ENCODE results near the gene NME1.
A peak's percentile ranks its signal among the peaks of the same experiment; 100 is the strongest.

Gene NME1

GRCh38 chr17:51149163-51149562, 4.2 kb upstream of the NME1 start:
- no peak overlapping the region for H3K4me2 ChIP-seq (ENCODE audit: low read length)
- H3K9ac ChIP-seq = no peak overlapping the region
- H3K4me1 ChIP-seq = peaks cover 3% of the 10 kb centered on the region
- H3K36me3 ChIP-seq (ENCODE audit: control insufficient read depth, insufficient read depth, low read length) = no peaks in the 10 kb centered on the region
- no peak overlapping the region for H2AFZ ChIP-seq
- H3K27ac ChIP-seq = no peak overlapping the region
- H3K9me3 ChIP-seq (ENCODE audit: control insufficient read depth, low read length) = no peaks in the 10 kb centered on the region
- H3K27me3 ChIP-seq (ENCODE audit: control insufficient read depth, insufficient read depth, low read length) = no peaks in the 10 kb centered on the region
- peaks cover 3% of the 10 kb centered on the region for H3K79me2 ChIP-seq
- H3K4me3 ChIP-seq (ENCODE audit: low read depth, low read length) = no peak overlapping the region
- TF ChIP-seq CTCF (IDR thresholded peaks at IDR 0.05) = no peak

GRCh38 chr17:51150932-51151331, 2.4 kb upstream of the NME1 start:
- Histone ChIP-seq H3K36me3 (ENCODE audit: control insufficient read depth, insufficient read depth, low read length) (no peaks in the 10 kb centered on the region), H3K27me3 (ENCODE audit: control insufficient read depth, insufficient read depth, low read length) (no peaks in the 10 kb centered on the region), H3K4me3 (ENCODE audit: low read depth, low read length) (no peak overlapping the region), H3K9me3 (ENCODE audit: control insufficient read depth, low read length) (no peaks in the 10 kb centered on the region), H3K9ac (no peak overlapping the region), H3K27ac (no peak overlapping the region), H3K4me2 (ENCODE audit: low read length) (no peak overlapping the region), H2AFZ (no peak overlapping the region), H3K4me1 (peaks cover 8% of the 10 kb centered on the region), H3K79me2 (peaks cover 8% of the 10 kb centered on the region)
- TF ChIP-seq CTCF (IDR thresholded peaks at IDR 0.05) = no peak

DNA sequence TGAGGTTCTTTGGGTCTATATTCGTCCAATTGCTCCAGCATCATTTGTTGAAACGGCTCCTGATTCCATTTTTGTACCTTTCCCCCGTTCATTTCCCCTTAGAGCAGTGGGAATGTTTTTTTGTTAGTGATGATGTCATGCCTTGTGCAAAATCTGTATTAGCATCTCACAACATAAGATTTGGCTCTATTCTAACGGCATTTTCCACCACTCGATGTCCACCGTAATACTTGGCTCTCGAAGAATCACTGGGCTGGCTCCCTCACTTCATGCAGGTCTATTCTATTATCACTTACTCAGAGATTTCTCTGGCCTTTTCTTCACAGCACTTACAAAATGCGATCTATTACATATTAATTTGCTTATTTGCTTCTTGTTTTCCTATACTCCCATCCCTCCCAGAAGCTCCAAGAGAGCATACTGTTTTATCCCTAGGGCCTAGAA, 571 bp upstream of the NME1 start:
- no peak for TF ChIP-seq CTCF (IDR thresholded peaks at IDR 0.05)
- Histone ChIP-seq H3K4me3 (ENCODE audit: low read depth, low read length) (peak overlapping the region; percentile 61), H3K27me3 (ENCODE audit: control insufficient read depth, insufficient read depth, low read length) (no peaks in the 10 kb centered on the region), H2AFZ (peak overlapping the region; percentile 89), H3K27ac (peak overlapping the region; percentile 75), H3K9ac (no peak overlapping the region), H3K79me2 (peaks cover 8% of the 10 kb centered on the region), H3K4me1 (peaks cover 8% of the 10 kb centered on the region), H3K36me3 (ENCODE audit: control insufficient read depth, insufficient read depth, low read length) (no peaks in the 10 kb centered on the region), H3K4me2 (ENCODE audit: low read length) (peak overlapping the region; percentile 96), H3K9me3 (ENCODE audit: control insufficient read depth, low read length) (no peaks in the 10 kb centered on the region)

DNA sequence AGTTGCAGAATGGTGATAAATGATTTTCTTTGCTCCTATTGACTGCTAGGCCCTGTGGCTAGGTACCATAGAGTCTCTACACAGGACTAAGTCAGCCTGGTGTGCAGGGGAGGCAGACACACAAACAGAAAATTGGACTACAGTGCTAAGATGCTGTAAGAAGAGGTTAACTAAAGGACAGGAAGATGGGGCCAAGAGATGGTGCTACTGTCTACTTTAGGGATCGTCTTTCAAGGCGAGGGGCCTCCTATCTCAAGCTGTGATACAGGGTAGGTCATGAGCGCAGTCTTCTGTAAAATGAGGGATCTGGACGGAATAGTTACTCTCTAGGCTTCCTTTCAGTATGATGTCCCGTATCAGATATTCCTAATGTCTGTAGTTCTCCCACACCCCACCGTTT, 817 bp downstream of the NME1 start:
- H3K4me3 ChIP-seq (ENCODE audit: low read depth, low read length) = peak overlapping the region; percentile 84
- peaks cover 8% of the 10 kb centered on the region for H3K4me1 ChIP-seq

More for the DNA sequence above, 817 bp downstream of the NME1 start:
- Histone ChIP-seq H3K4me2 (ENCODE audit: low read length) (peak overlapping the region; percentile 95), H3K9ac (no peak overlapping the region), H3K27ac (no peak overlapping the region), H3K9me3 (ENCODE audit: control insufficient read depth, low read length) (no peaks in the 10 kb centered on the region), H3K36me3 (ENCODE audit: control insufficient read depth, insufficient read depth, low read length) (no peaks in the 10 kb centered on the region), H2AFZ (peak overlapping the region; percentile 89), H3K27me3 (ENCODE audit: control insufficient read depth, insufficient read depth, low read length) (no peaks in the 10 kb centered on the region), H3K79me2 (peaks cover 8% of the 10 kb centered on the region)
- TF ChIP-seq CTCF (IDR thresholded peaks at IDR 0.05) = no peak

Measured in parathyroid adenoma (tissue), 2 donors.